ENCODE results near the gene SUGCT.

Gene SUGCT

DNA sequence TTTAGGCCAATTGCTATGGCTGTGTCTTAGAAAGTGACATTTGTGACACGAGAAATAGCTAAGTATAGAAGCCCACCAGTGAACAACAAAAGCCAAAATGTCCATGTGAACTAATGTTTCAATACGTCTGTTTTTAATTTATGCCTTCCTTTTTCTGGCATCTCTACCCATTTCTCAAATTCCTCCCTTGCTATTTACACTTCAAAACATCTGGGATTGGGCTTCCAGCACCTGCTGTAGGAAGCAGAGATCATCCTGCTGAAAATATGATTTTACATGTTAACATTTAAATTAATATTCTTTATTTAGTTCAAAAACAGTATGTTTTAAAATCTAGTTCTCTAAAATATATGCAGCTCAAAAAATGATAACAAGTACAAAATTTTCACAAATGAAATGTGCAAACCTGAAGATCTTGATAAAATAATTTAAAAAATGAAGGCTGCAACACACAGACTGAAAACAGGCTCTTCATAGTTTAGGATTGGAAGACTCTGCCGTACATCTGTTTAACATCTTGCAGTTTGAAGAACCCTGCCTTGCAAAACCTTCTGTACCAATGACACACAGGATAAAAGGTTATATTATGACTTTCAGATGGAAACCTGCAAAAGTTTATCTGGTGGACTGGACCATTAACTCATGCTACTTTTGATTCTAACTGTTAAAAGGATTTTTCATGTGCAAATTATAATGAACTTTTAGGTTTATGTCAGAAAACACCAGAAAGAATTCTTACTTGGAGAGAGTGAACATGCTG, 408.4 kb downstream of the SUGCT start:
- no peaks in the 10 kb centered on the region for H3K27me3 Mint-ChIP-seq (ENCODE audit: low read depth)
- H3K27ac Mint-ChIP-seq, result no peak overlapping the region
- no peaks in the 10 kb centered on the region for H3K36me3 Mint-ChIP-seq (ENCODE audit: low read depth)
- H3K4me3 Mint-ChIP-seq, result no peak overlapping the region
- H3K4me1 Mint-ChIP-seq (ENCODE audit: low read depth), result no peaks in the 10 kb centered on the region
- H3K9me3 Mint-ChIP-seq, result no peaks in the 10 kb centered on the region

DNA sequence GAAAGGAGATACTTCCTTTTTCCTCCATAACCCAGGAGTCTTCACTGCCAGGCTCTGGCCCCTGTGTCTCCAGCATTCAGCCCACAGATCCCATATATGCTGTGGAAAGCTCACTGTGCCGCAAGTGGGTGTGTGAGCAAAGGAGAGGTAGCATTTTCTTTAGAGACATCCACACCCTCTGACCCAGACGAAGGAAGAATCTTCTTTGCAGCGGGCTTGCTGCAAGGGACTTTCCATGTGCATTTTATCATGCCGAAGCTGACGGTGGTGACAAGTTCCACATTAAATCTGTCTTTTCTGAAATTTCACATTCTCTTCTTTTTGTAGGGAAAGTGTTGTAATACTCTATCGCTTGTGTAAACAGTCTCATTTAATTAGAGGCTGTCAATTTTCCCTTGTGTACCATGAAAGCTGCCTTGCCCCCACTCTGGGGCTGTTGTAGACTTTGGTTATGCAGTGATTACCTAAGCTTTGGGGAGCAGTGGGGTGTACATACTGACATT, 409.5 kb downstream of the SUGCT start:
- Mint-ChIP-seq H3K9me3 (no peaks in the 10 kb centered on the region), H3K4me3 (no peak overlapping the region), H3K4me1 (ENCODE audit: low read depth) (no peaks in the 10 kb centered on the region), H3K36me3 (ENCODE audit: low read depth) (no peaks in the 10 kb centered on the region), H3K27ac (no peak overlapping the region), H3K27me3 (ENCODE audit: low read depth) (no peaks in the 10 kb centered on the region)

DNA sequence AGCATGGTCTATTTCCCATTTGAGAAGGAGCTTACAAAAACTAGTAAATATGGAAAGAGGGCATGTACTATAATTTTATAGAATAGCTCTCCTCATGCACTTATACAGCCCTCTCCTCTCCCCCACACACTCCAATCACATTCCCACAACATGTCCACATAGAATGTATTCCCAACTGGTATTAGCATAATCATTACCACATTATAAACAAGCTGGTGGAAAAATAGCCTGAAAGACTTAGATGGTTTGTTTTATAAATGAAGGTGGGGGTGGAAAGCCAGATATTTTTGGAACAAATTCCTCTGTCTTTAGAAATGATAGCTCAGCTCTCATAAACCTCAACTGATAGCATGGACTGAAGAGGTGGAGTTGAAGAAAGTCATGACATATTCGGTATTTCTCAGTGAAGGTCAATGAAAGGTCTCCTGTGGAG, 410.1 kb downstream of the SUGCT start:
- Mint-ChIP-seq H3K36me3 (ENCODE audit: low read depth) (no peaks in the 10 kb centered on the region), H3K27me3 (ENCODE audit: low read depth) (no peaks in the 10 kb centered on the region)

DNA sequence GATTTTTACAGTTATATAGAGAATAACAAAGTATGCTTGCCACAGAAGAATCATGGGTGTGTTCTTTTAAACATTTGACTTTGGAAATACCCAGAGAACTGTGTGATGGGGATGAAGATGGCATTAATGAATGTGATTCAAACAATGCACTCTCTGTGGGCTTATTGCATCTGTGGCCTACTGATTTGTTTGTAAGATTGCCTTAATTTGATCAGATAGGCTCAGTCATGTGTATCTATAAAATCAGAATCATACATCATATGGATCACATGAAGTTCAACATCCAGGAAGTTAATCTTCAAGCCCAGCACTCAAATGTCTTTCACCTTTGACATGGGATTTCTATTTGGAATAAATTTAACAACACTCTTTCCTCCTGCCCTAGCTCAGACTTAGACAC, 410.9 kb downstream of the SUGCT start:
- Mint-ChIP-seq H3K36me3 (ENCODE audit: low read depth) (no peaks in the 10 kb centered on the region), H3K27me3 (ENCODE audit: low read depth) (no peaks in the 10 kb centered on the region), H3K9me3 (no peaks in the 10 kb centered on the region), H3K4me1 (ENCODE audit: low read depth) (no peaks in the 10 kb centered on the region), H3K27ac (no peak overlapping the region), H3K4me3 (no peak overlapping the region)

More for the DNA sequence above, 410.1 kb downstream of the SUGCT start:
- Mint-ChIP-seq H3K4me1 (ENCODE audit: low read depth) (no peaks in the 10 kb centered on the region), H3K4me3 (no peak overlapping the region), H3K9me3 (no peaks in the 10 kb centered on the region), H3K27ac (no peak overlapping the region)

DNA sequence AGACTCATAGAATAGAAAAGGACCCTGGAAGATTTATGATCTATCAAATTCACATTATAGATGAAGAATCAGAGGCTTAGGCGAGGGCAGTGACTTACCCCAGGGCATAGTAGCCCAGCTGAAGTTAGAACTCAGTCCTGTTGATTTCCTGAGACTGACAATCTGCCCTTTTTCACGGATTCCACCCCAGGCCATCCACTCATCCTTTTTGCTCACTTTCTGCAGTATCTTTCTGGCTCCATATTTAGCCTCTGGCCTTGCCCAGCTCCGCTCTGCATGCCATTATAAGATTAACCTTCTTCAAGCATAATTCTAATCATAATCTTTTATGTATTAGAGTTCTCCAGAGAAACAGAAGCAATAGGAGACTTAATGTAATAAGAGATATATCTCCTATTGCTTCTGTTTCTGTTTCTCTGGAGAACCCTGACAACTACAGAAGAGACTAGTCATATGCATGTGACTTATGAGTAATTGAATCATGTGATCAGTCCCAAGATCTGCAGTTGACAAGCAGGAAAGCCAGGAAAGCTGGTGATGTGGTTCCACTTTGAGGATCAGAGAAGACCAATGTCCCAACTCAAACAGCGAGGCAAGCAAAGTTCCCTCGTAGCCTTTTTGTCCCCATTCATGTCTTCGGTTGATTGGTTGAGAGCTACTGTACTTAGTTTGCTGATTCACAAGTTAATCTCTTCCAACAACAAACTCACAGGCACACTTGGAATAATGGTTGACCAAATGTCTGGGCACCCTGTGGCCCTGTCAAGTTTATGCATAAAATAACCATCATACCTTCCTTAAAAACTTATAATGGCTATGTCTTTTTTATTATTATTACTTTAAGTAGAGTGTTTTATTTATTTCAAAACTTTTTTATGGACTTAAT, 412.1 kb downstream of the SUGCT start:
- H3K27ac Mint-ChIP-seq, result no peak overlapping the region
- H3K4me1 Mint-ChIP-seq (ENCODE audit: low read depth), result no peaks in the 10 kb centered on the region
- H3K27me3 Mint-ChIP-seq (ENCODE audit: low read depth), result no peaks in the 10 kb centered on the region
- no peaks in the 10 kb centered on the region for H3K36me3 Mint-ChIP-seq (ENCODE audit: low read depth)
- H3K9me3 Mint-ChIP-seq, result no peaks in the 10 kb centered on the region
- H3K4me3 Mint-ChIP-seq, result no peak overlapping the region

DNA sequence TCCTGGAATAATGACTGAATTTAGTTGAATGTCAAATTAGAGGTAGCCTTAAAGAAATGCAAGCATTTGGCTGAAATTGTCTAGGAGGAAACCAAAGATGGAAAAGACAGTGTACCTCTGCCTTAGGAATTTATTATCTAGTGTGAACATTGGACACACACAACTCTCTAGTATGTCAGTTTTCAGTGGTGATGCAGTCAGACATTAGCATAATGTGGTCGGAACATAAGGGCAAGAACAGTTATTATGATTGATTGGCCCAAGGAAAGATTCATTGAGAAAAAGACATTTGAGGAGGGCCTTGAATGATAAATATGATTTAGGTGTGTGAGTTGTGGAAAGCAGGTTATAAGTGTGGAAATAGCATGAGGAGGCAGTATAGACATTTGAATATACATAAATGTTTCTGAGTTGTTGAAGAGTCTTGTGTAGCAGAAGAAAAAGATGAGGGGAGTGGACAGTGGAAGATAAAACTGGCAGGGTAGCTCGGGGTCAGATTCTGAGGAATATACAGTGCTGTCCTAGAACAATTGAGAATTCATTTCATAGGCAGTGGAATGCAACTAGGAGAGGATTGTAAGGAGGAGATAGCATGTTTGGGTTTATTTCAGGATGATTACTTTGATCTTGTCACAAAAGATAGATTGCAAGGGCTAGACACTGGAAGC, 414.7 kb downstream of the SUGCT start:
- no peaks in the 10 kb centered on the region for H3K36me3 Mint-ChIP-seq (ENCODE audit: low read depth)
- no peaks in the 10 kb centered on the region for H3K27me3 Mint-ChIP-seq (ENCODE audit: low read depth)
- no peak overlapping the region for H3K27ac Mint-ChIP-seq
- no peak overlapping the region for H3K4me3 Mint-ChIP-seq
- H3K9me3 Mint-ChIP-seq, result no peaks in the 10 kb centered on the region
- no peaks in the 10 kb centered on the region for H3K4me1 Mint-ChIP-seq (ENCODE audit: low read depth)

DNA sequence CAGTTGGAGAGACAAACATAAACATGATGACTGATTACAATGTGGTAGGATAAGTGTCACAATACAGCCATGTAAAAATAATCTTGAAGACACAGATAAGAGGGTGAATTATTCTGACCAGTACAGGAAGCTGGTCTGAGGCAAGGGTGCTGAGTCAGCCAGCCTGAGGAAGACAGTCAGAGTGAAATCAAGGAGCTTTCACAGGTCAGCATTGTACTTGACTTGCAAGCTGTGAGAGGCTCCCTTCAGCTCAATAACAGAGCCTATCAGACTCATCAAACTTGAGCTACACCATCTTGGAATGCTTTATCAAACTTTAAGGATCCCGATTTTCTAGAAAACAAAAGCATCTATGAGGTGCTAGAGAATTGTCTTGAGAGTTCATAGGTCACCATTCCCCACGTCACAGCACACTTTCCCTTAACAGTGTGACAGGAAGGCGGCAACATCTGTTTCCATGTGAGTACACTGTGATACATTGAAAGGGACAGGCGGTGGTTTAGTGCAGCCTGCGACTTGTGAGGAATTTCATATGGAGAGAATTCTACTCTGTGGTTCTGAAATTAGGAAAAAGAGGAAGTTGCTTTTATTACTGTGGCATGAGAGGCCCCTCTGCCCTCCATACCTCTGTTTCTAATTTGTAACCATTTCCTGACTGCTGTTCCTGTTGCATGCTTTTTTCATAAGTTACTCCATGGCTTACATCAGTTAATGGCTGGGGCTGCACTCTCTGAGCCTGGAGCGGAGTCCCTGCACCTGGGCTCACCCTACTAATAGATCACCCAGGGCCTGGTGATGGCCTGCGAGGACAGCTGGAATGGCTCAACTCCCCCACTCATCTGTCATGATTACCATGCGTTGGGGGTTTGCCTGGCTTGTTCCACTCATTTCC, 417.1 kb downstream of the SUGCT start:
- no peak overlapping the region for H3K4me3 Mint-ChIP-seq
- no peaks in the 10 kb centered on the region for H3K36me3 Mint-ChIP-seq (ENCODE audit: low read depth)
- H3K27me3 Mint-ChIP-seq (ENCODE audit: low read depth), result no peaks in the 10 kb centered on the region
- H3K9me3 Mint-ChIP-seq, result no peaks in the 10 kb centered on the region
- H3K4me1 Mint-ChIP-seq (ENCODE audit: low read depth), result no peaks in the 10 kb centered on the region
- no peak overlapping the region for H3K27ac Mint-ChIP-seq

DNA sequence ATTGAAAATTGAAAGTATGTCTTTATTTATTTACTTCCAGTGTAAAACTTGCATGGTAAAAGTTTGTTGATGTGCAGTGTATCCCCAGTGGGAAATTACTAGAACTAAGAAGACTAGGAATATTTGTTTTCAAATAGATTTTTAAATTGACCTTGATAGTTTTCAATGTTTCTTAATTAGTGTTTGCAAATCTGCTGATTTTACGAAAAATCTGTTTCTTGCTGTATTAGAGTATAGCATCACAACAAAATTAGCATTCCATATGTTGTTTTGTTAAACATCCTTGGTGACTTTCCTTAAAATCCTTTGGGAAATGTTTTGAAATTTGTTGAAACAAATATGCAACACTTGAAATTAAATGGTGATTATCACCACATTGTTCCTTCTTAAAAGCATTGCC, 425.9 kb downstream of the SUGCT start:
- Mint-ChIP-seq H3K27me3 (ENCODE audit: low read depth) (no peaks in the 10 kb centered on the region), H3K27ac (no peak overlapping the region), H3K9me3 (peaks cover 7% of the 10 kb centered on the region), H3K4me3 (no peak overlapping the region), H3K36me3 (ENCODE audit: low read depth) (no peaks in the 10 kb centered on the region), H3K4me1 (ENCODE audit: low read depth) (peaks cover 2% of the 10 kb centered on the region)

DNA sequence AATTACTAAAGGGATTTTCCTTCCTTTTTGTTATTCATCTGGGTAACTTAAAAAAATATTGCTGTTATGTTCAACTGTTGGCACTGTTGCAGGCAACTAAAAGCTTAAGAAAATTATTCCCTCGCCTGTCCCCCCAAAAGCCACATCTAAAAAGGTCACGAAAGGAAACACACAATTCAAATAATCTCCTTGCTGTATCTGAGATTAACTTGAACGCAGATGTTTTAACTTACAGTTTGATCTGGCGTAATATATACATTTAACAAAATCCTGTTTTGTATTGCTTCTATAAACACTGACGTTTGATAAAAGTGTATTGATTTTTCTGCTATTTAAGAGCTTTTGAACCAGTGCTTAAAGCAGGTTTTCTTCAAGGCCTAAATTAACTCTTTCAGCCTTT, 432.1 kb downstream of the SUGCT start:
- H3K4me1 Mint-ChIP-seq (ENCODE audit: low read depth), result peaks cover 2% of the 10 kb centered on the region
- peaks cover 7% of the 10 kb centered on the region for H3K9me3 Mint-ChIP-seq
- no peak overlapping the region for H3K27ac Mint-ChIP-seq
- H3K27me3 Mint-ChIP-seq (ENCODE audit: low read depth), result no peaks in the 10 kb centered on the region
- H3K36me3 Mint-ChIP-seq (ENCODE audit: low read depth), result no peaks in the 10 kb centered on the region
- H3K4me3 Mint-ChIP-seq, result no peak overlapping the region

DNA sequence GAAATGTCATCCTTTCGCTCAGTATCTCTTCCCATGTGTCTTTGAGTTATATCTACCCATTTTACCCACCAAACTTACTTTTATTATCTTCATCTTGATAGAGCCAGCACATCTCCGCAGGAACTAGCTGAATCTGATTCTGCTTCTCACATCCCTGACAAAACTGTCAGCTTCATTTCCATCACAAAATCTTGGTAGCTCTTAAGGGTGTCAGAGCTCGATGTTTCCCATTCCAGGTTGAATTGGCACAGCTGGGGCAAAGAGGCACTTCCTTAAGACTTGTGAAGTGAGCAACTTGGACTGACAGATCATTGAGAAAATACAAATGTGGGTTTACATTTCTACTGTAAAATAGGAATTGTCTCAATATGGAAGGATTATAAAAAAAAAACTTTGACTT, 434.5 kb downstream of the SUGCT start:
- no peaks in the 10 kb centered on the region for H3K4me1 Mint-ChIP-seq (ENCODE audit: low read depth)
- no peak overlapping the region for H3K4me3 Mint-ChIP-seq
- no peaks in the 10 kb centered on the region for H3K27me3 Mint-ChIP-seq (ENCODE audit: low read depth)
- H3K36me3 Mint-ChIP-seq (ENCODE audit: low read depth), result no peaks in the 10 kb centered on the region
- H3K27ac Mint-ChIP-seq, result no peak overlapping the region
- H3K9me3 Mint-ChIP-seq, result no peaks in the 10 kb centered on the region

DNA sequence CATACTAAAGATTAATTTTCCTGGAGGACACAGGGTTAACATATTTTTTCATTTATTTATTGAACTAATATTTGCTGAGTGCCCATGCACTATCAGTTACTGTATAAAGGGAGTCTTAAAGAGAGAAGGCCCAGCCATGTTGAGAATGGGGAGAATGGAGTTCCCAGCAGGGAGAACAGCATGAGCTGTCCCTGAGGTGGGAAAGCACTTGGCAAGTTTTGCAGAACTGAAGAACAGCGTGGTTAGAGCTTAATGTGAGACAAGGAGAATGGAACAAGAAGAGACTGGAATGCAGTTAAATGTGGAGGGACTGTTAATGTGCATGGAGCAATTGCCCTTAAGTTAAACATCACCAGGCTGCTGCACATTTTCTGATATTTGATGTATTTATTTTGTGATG, 435.4 kb downstream of the SUGCT start:
- Mint-ChIP-seq H3K4me3 (no peak overlapping the region), H3K4me1 (ENCODE audit: low read depth) (no peaks in the 10 kb centered on the region), H3K27me3 (ENCODE audit: low read depth) (no peaks in the 10 kb centered on the region), H3K9me3 (no peaks in the 10 kb centered on the region), H3K36me3 (ENCODE audit: low read depth) (no peaks in the 10 kb centered on the region), H3K27ac (no peak overlapping the region)

DNA sequence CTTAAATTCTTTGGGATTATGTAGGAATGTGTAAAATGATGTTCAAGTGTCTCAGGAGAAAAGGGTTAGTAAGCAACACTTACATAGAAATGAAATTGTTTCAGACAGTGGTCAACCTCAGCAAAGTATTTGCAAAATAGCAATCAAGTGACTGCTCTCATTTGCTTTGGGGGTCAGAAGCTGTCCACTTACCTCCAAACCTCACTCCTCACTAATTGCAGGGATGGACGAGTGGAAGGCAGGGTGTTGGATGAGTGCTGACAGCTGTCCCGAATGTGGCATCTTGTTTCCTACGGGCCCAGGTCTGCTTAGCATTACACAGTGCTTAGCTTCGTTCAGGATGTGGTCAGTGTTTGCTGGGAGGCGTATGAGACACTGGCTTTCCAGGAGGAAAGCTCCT, 437.0 kb downstream of the SUGCT start:
- Mint-ChIP-seq H3K4me3 (no peak overlapping the region), H3K36me3 (ENCODE audit: low read depth) (no peaks in the 10 kb centered on the region), H3K9me3 (no peaks in the 10 kb centered on the region), H3K4me1 (ENCODE audit: low read depth) (no peaks in the 10 kb centered on the region), H3K27ac (no peak overlapping the region), H3K27me3 (ENCODE audit: low read depth) (no peaks in the 10 kb centered on the region)

DNA sequence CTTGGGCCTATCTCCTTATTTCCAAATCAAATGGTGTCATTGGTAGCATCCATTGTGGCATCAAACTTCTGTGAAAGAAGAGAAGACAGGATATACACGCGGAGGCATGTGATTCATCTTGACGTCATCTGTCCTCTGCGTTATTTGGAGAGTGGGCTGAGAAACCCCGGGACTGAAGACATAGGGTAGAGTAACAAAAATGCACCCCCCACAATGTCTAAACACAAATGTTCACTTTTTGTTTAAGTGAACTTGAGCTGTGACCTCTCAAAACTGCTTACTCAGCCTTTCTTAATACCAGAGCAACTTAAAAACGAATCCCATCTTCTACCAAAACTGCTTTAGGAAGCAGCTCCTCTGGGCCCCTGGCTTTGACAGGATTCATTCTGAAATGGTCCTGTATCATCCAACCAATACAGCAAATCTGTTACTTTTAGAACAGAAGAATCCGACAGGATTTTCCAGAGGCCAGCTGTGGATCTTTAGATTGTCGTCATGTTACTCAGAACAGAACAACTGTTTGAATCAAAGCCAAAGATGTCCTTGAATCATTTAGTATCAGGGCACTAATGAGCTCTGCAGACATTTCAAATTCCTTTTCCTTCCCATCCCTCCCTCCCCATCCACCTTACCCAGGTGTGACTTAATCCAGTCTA, 438.1 kb downstream of the SUGCT start:
- H3K36me3 Mint-ChIP-seq (ENCODE audit: low read depth), result no peaks in the 10 kb centered on the region
- H3K4me3 Mint-ChIP-seq, result no peak overlapping the region
- no peaks in the 10 kb centered on the region for H3K9me3 Mint-ChIP-seq

More for the DNA sequence above, 438.1 kb downstream of the SUGCT start:
- H3K27me3 Mint-ChIP-seq (ENCODE audit: low read depth), result no peaks in the 10 kb centered on the region
- H3K27ac Mint-ChIP-seq, result no peak overlapping the region
- no peaks in the 10 kb centered on the region for H3K4me1 Mint-ChIP-seq (ENCODE audit: low read depth)

All from T-helper 1 cell treated with Interleukin-12 subunit alpha and Interleukin-12 subunit beta and Interleukin-4 antibody, amounts not matched to agents 30 μg/mL and 1 μg/mL, for 36 hours (primary cell).